OCI-M2 (cell line): ENCODE data around the gene MS4A7.

Source experiments
- DNase-seq: peaks from one replicate; lab custom pipeline; 2025; ENCODE audit not compliant: unreplicated experiment; lab: John Stamatoyannopoulos, UW

The MS4A7 gene

GRCh38 chr11:60370811-60371298 is 7.5 kb upstream of the MS4A7 start:
- no peak for DNase-seq

GRCh38 chr11:60371386-60371785 is 6.9 kb upstream of the MS4A7 start:
- DNase-seq = no peak

GRCh38 chr11:60371854-60372253 is 6.5 kb upstream of the MS4A7 start:
- DNase-seq = no peak

- DNase-seq = no peak
Observed at GRCh38 chr11:60372767-60373166, 5.6 kb upstream of the MS4A7 start.

GRCh38 chr11:60375316-60375715 is 3.0 kb upstream of the MS4A7 start:
- DNase-seq = no peak

GRCh38 chr11:60376601-60377000 is 1.7 kb upstream of the MS4A7 start:
- no peak for DNase-seq

GRCh38 chr11:60377401-60378136 is 763 bp upstream of the MS4A7 start:
- no peak for DNase-seq

- no peak for DNase-seq
Observed at GRCh38 chr11:60389279-60389910, 11.1 kb downstream of the MS4A7 start.

- DNase-seq = no peak
Observed at GRCh38 chr11:60390419-60390818, 12.1 kb downstream of the MS4A7 start.

GRCh38 chr11:60392361-60392760 is 14.0 kb downstream of the MS4A7 start:
- no peak for DNase-seq

GRCh38 chr11:60393016-60393415 is 14.7 kb downstream of the MS4A7 start:
- DNase-seq = no peak

- no peak for DNase-seq
Observed at GRCh38 chr11:60394666-60395380, 16.5 kb downstream of the MS4A7 start.

- no peak for DNase-seq
Observed at GRCh38 chr11:60396382-60396781, 18.1 kb downstream of the MS4A7 start, which contains the start of gene MS4A14. Gene MS4A14, plus strand, starts transcription at chr11:60396459. Its CDS starts 120 bp downstream, at chr11:60396579.

GRCh38 chr11:60396799-60397198 is 18.5 kb downstream of the MS4A7 start:
- DNase-seq = no peak

- no peak for DNase-seq
Observed at GRCh38 chr11:60420015-60420414, 41.7 kb downstream of the MS4A7 start.

- DNase-seq = no peak
Observed at GRCh38 chr11:60422609-60423008, 44.3 kb downstream of the MS4A7 start.

GRCh38 chr11:60428517-60428916 is 50.2 kb downstream of the MS4A7 start:
- no peak for DNase-seq

- no peak for DNase-seq
Observed at GRCh38 chr11:60429272-60429671, 50.9 kb downstream of the MS4A7 start, which contains the start of gene MS4A5. Gene MS4A5, plus strand, starts transcription at chr11:60429572. Its CDS starts 103 bp downstream, at chr11:60429675.

GRCh38 chr11:60431251-60431650 is 52.9 kb downstream of the MS4A7 start:
- DNase-seq = no peak

GRCh38 chr11:60433401-60433800 is 55.1 kb downstream of the MS4A7 start:
- no peak for DNase-seq
